Kidney (tissue), 14 donors: ENCODE measurements around the gene NIN. TPM values are rescaled to one million over a fixed set of nuclear protein-coding genes. Genes with fewer than 3 reads are reported as not detected.
A peak's percentile ranks its signal among the peaks of the same experiment; 100 is the strongest.

Experiments
- DNase-seq, 5 donors: peaks; one replicate each; pipeline ENCODE4 v3.0.0-alpha.2; 2013 to 2020
- FAIRE-seq: peaks from 2 replicates; lab custom pipeline; 2012; peaks lifted over from hg19 to GRCh38; lab: Jason Lieb, UNC
- H3K27ac ChIP-seq, 2 donors: one replicate each; pipeline ENCODE4 v1.7.0; 2013; ENCODE audit warnings: low read depth in 2 of 2, low read length in 2 of 2, inconsistent platforms in 1 of 2
- H3K27me3 ChIP-seq: one replicate; pipeline ENCODE4 v1.7.1; 2013; ENCODE audit warnings: low read length, inconsistent platforms; ENCODE audit not compliant: control insufficient read depth, insufficient read depth
- H3K36me3 ChIP-seq, 3 donors: one replicate each; pipeline versions ENCODE4 v1.7.0 to v1.7.1; 2013; ENCODE audit warnings: low read length in 3 of 3, control low read depth in 1 of 3, inconsistent platforms in 1 of 3; ENCODE audit not compliant: insufficient read depth in 3 of 3, control insufficient read depth in 2 of 3
- H3K4me1 ChIP-seq, 3 donors: one replicate each; pipeline versions ENCODE4 v1.7.0 to v1.7.1; 2013; ENCODE audit warnings: low read length in 3 of 3, inconsistent platforms in 1 of 3, low read depth in 1 of 3; ENCODE audit not compliant: control insufficient read depth in 2 of 3, insufficient read depth in 2 of 3
- H3K4me3 ChIP-seq, 3 donors: one replicate each; pipeline versions ENCODE4 v1.7.0 to v1.8.1; 2013; ENCODE audit warnings: low read length in 3 of 3, control low read depth in 1 of 3, inconsistent platforms in 1 of 3
- H3K9ac ChIP-seq, 3 donors: one replicate each; pipeline versions ENCODE4 v1.7.0 to v1.7.1; 2013; ENCODE audit warnings: low read length in 3 of 3, control low read depth in 1 of 3, inconsistent platforms in 1 of 3
- H3K9me3 ChIP-seq, 3 donors: one replicate each; pipeline versions ENCODE4 v1.7.0 to v1.7.1; 2013; ENCODE audit warnings: low read length in 3 of 3, control low read depth in 1 of 3, inconsistent platforms in 1 of 3; ENCODE audit not compliant: control insufficient read depth in 2 of 3, insufficient read depth in 1 of 3
- CTCF ChIP-seq: IDR thresholded peaks from 3 replicates; pipeline ENCODE4 v1.5.1; 2012; ENCODE audit warnings: mild to moderate bottlenecking, moderate library complexity, borderline replicate concordance; ENCODE audit not compliant: insufficient read depth; ENCODE audit errors: extremely low read depth
- intact Hi-C: fragments of 100-400 bp; cut with DNase I; formaldehyde crosslinking; loops from one replicate; pipeline ENCODE4 v1.11.1; 2022
- polyA plus RNA-seq: library from polyadenylated mRNA; stranded (reverse); fragments of 350-450 nt; fragmentation: Illumina TruSeq; extraction: RNeasy Lipid Tissue Mini Kit (QIAGEN cat#74804); gene quantifications from one replicate; pipeline ENCODE4 v1.2.3, GENCODE V29; 2014; ENCODE audit warnings: low read depth, low replicate concordance; ENCODE audit not compliant: insufficient read depth
- total RNA-seq: library from RNA; stranded (reverse); fragmentation: NEBNext Ultra II Directional; extraction: Animal tissue kit (Norgen Biotek cat#: 25700); gene quantifications from one replicate; pipeline ENCODE4 v1.2.1, GENCODE V29; 2021
- donor health status: control.
- donor health status: control.
- donor health status: control.
- donor health status: control.
- donor health status: control.
- donor health status: DM: yes; HTN: yes; CAD: no.
- donor health status: Normal renal cell carcinoma (clear cell type).

NIN gene
- total and polyA plus RNA-seq, 2 donors from 2014 or later: 3.6 to 40.0 TPM

DNA sequence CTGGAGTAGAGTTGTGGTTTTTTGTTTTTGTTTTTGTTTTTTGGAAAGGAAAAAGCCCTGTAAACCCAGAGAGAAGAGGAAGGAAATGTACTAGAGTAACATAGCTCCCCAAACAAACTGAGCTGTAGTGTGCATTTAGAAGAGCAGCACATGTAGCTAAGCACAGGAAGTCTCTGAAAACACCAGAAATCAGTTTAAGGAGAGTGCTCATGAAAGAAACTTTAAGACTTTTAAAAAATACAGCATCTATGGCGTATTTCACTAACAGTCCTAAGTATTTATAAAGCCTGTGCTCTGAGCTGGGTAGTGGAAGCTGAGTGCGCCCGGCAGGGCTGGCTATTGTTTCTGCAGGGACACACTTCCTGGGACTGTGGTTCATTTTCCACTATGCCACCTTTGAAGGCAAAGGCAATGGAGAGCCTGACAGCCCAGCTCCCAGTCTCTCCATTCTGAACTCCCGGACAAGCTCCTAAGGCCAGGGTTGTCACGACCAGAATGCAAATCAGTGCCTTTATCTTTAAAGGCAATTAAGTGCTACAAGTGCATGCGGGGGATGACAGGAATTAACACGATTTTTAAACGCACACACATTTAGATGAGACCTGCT lies 45.4 kb downstream of the NIN start:
- no peak overlapping the region for H3K27ac ChIP-seq
- H3K9ac ChIP-seq: no peak overlapping the region
- no peaks in the 10 kb centered on the region for H3K36me3 ChIP-seq
- H3K27me3 ChIP-seq: no peaks in the 10 kb centered on the region
- peaks cover 0 to 20% (median 3%) of the 10 kb centered on the region in 3 donors for H3K4me1 ChIP-seq
- no peaks in the 10 kb centered on the region for H3K9me3 ChIP-seq
- DNase-seq: no peak
- H3K4me3 ChIP-seq: no peak overlapping the region
- no peak for TF ChIP-seq CTCF
- intact Hi-C loops: no loop called here
- no peak for FAIRE-seq

GRCh38 chr14:50784683-50785456 lies 46.1 kb downstream of the NIN start:
- FAIRE-seq (no peak), DNase-seq (peak in 1 of 5 donors; percentile 34)
- no peak overlapping the region for H3K4me3 ChIP-seq
- H3K9ac ChIP-seq: no peak overlapping the region
- no peak overlapping the region for H3K27ac ChIP-seq
- no peaks in the 10 kb centered on the region for H3K36me3 ChIP-seq
- intact Hi-C loops: no loop called here
- no peak for TF ChIP-seq CTCF
- H3K27me3 ChIP-seq: no peaks in the 10 kb centered on the region
- H3K9me3 ChIP-seq: no peaks in the 10 kb centered on the region
- peaks cover 0 to 20% (median 3%) of the 10 kb centered on the region in 3 donors for H3K4me1 ChIP-seq

DNA sequence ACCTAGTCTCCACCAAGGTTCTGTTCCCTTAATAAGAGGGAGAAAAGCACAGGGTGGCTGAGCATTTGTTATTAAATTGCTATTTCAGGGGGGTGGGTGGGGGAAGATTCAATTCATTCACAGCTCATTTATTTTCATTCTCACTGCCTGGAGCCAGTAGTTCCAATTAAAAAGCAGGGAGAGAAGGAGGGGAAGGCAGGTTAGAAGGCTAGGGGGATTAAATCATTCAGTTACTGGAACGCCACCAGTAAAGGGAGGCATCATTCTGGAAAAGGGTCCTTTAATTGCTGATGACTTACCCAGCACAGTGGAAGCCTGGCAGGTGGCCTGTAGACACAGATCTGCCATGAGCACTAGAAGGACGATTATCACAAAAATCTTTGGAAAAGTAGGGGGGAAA lies 47.4 kb downstream of the NIN start:
- FAIRE-seq (no peak), DNase-seq (peak in 2 of 5 donors; percentile 66 to 67)
- H3K9ac ChIP-seq: no peak overlapping the region
- H3K36me3 ChIP-seq: no peaks in the 10 kb centered on the region
- H3K27me3 ChIP-seq: no peaks in the 10 kb centered on the region
- H3K4me1 ChIP-seq: peaks cover 0 to 20% (median 3%) of the 10 kb centered on the region in 3 donors
- intact Hi-C loops: no loop called here
- no peak overlapping the region for H3K4me3 ChIP-seq
- TF ChIP-seq CTCF: no peak
- H3K27ac ChIP-seq: no peak overlapping the region
- no peaks in the 10 kb centered on the region for H3K9me3 ChIP-seq
